ENCODE data around the gene CNTN1. TPM values are rescaled to one million over a fixed set of nuclear protein-coding genes. Genes with fewer than 3 reads are reported as not detected.

CNTN1 gene
- total RNA-seq, 4 donors from 2014 or later, result 7.5 to 34.2 (median 19.4) TPM

DNA sequence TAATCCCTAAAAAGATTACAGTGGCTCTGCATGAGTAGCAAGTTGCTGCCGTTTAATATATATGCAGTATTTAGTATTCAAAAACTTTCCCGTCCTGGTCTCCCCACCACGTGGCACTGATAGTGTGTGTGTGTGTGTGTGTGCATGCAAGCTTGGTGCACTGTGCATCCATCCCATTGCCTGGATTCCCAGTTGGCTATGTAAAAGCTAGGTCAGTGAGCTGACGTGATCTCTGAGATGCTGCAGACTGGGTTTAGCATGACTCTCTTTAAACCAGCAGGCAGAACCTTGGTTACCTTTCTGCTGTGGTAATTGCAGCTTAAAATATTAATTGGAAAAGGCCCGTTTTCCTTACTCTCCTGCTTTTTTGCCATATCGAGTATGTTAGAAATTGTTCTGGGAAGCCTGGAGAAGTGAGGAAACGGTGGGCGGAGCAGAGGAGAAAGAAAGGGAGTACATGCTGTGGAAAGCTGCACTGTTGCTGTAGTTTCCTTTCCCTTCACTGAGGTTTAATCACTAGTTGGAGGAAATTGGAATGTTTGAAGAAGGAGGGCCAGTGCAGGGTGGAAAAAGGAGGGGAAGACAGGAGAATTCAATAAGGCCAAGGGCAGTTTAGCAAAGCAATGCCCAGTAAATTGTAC lies 4.0 kb upstream of the CNTN1 start:
- intact Hi-C loops (cut with DNase I; ENCODE audit: low total_unique reads), result no loop called here
- DNase-seq (ENCODE audit: low spot score in 2 of 2), result no peak
- 72 to 77% methylated on average over 8 of the region's 8 CpGs for WGBS, 2 donors
- TF ChIP-seq, protein P1, sequence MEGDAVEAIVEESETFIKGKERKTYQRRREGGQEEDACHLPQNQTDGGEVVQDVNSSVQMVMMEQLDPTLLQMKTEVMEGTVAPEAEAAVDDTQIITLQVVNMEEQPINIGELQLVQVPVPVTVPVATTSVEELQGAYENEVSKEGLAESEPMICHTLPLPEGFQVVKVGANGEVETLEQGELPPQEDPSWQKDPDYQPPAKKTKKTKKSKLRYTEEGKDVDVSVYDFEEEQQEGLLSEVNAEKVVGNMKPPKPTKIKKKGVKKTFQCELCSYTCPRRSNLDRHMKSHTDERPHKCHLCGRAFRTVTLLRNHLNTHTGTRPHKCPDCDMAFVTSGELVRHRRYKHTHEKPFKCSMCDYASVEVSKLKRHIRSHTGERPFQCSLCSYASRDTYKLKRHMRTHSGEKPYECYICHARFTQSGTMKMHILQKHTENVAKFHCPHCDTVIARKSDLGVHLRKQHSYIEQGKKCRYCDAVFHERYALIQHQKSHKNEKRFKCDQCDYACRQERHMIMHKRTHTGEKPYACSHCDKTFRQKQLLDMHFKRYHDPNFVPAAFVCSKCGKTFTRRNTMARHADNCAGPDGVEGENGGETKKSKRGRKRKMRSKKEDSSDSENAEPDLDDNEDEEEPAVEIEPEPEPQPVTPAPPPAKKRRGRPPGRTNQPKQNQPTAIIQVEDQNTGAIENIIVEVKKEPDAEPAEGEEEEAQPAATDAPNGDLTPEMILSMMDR (IDR thresholded peaks at IDR 0.05), result no peak
- TF ChIP-seq POLR2A (IDR thresholded peaks at IDR 0.05), result no peak
- H3K4me3 ChIP-seq (ENCODE audit: low read depth, poor library complexity, severe bottlenecking), result no peak overlapping the region

DNA sequence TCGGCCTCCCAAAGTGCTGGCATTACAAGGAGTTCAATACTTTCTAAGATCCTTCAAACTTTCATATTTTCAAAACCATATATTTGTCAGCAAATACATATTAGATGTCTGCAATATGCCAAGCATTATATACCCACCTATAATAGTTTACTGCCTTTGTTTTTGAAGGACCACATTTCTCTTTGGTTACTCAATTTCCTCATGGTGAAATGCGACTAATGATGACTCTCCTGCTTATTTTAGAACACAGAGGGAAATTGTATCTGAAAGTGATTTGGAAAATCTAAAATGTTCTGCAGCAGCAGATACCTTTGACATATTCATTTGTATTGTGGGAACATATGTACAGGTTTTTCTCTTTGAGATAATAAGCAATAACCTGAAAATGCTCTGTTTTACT lies 2.7 kb upstream of the CNTN1 start:
- TF ChIP-seq, protein P1 (IDR thresholded peaks at IDR 0.05), result no peak
- TF ChIP-seq POLR2A (IDR thresholded peaks at IDR 0.05), result no peak
- no peak overlapping the region for H3K4me3 ChIP-seq (ENCODE audit: low read depth, poor library complexity, severe bottlenecking)
- 79 to 82% methylated on average over 2 of the region's 2 CpGs for WGBS, 2 donors
- intact Hi-C loops (cut with DNase I; ENCODE audit: low total_unique reads), result no loop called here
- no peak for DNase-seq (ENCODE audit: low spot score in 2 of 2)

DNA sequence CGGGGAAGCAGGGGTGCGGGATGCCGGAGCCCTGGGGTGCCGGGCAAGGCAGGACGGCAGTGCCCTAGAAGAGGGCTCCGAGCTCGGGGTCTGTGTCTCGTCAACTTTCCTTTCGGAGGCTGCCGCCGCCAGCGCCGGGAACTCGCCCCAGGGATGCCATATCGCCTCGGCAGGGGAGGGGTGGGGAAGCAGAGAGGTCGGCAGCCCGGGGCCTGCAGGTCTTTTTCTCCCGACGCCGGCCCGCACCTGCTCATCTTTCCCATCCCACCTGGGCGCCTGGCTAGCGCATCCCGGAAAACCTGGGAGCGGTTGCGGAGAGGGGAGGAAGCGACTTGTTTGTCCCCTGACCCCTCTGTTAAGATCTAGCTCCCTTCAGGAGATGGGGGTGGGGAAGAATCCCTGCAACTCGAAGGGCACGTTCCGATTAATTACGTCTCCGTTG lies 547 bp downstream of the CNTN1 start:
- H3K4me3 ChIP-seq (ENCODE audit: low read depth, poor library complexity, severe bottlenecking), result peak overlapping the region; percentile 43
- DNase-seq (ENCODE audit: low spot score in 2 of 2), result peak in 1 of 2 donors; percentile 85
- WGBS, 2 donors, result 0 to 7% methylated on average over 11 to 23 of the region's 33 CpGs
- intact Hi-C loops (cut with DNase I; ENCODE audit: low total_unique reads), result no loop called here
- TF ChIP-seq POLR2A (IDR thresholded peaks at IDR 0.05), result no peak
- TF ChIP-seq, protein P1 (IDR thresholded peaks at IDR 0.05), result no peak

DNA sequence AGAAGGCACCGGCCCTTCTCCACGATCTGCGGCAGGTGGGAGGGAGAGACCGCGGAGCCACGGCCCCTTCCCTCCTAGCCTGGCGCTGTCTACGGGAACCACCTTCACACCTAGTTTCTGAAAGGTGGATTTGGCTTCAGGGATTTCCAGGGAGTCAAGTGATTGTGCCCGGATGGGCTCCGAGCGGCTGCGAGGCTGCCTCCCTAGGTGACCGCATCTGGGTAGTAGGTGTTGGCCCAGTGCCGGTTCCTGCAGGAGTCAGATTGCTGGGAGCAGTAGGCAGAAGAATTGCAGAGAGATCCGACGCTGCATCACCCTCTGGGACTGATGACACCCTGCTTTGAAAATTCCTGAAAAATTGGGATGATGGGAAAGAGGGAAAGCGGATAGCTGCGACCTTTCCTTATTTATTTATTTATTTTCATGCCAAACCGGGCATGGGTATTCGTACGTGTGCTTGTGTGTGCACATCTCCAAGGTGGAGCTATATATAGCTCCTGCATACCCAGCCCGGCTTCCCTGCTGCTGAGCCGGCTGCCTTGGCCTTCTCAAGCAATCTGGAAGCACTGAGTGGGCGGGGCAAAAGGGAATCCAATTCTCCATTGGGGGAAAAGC lies 1.1 kb downstream of the CNTN1 start:
- intact Hi-C loops (cut with DNase I; ENCODE audit: low total_unique reads), result no loop called here
- H3K4me3 ChIP-seq (ENCODE audit: low read depth, poor library complexity, severe bottlenecking), result peak overlapping the region; percentile 43
- DNase-seq (ENCODE audit: low spot score in 2 of 2), result peak in 1 of 2 donors; percentile 86
- no peak for TF ChIP-seq POLR2A (IDR thresholded peaks at IDR 0.05)
- TF ChIP-seq, protein P1 (IDR thresholded peaks at IDR 0.05), result no peak
- 3% methylated on average over 24 of the region's 24 CpGs for WGBS, 2 donors

DNA sequence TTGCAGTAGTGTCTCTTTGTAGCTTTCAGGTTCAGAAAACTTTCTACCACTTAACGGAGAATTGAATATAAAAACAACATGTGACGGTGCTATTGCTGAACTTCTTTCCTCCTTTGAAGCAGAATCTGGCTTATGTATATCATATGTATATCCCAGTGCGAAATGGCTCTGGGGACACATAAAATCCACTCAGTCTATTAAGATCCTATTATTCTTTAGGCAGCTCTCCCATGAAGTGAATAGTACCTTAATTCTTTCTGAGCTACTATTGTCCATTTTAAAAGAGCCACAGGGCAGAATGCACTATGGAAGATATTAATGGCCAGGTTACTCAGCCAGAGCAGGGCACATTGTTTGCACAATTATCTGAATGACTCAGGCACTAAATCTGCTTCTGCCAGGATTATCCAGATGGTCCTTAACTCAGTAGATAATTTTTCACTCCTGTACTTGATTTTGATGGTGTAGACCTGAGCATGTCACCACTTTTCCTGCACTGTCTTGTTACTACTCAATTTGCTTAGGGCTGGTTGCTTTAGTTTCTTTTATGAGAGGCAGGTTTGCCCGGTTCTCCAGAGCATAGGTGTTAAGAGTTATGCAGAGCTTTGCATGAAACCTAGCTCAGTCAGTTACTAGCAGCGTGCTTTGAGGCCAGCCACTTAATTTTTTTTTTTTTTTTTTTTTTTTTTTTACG lies 5.5 kb downstream of the CNTN1 start:
- DNase-seq (ENCODE audit: low spot score in 2 of 2), result no peak
- 55 to 58% methylated on average over 6 of the region's 6 CpGs for WGBS, 2 donors
- intact Hi-C loops (cut with DNase I; ENCODE audit: low total_unique reads), result no loop called here
- no peak for TF ChIP-seq POLR2A (IDR thresholded peaks at IDR 0.05)
- TF ChIP-seq, protein P1 (IDR thresholded peaks at IDR 0.05), result no peak
- H3K4me3 ChIP-seq (ENCODE audit: low read depth, poor library complexity, severe bottlenecking), result no peak overlapping the region

Data from lower leg skin (tissue), 4 donors.